Stimulated activated CD8-positive, alpha-beta memory T cell treated with anti-CD3 and anti-CD28 coated beads, Interleukin-12 subunit alpha, Interleukin-12 subunit beta, amount 100 ng/mL, for 24 hours (primary cell): ENCODE results near the gene NDUFA6.
A peak's percentile ranks its signal among the peaks of the same experiment; 100 is the strongest.
"Not testable (repeated sequence)": the region's sequence is repeated elsewhere in the genome, so short reads cannot be mapped to it uniquely, and the experiment has no call there.

Source experiments
- DNase-seq: peaks from one replicate; pipeline ENCODE4 v3.0.0-alpha.2; 2020; ENCODE audit errors: extremely low read depth

The NDUFA6 gene

GRCh38 chr22:42090596-42091454 lies at the start of gene NDUFA6:
TSS of gene NDUFA6 (minus strand) at chr22:42090772. CDS start at chr22:42090744, 28 bp downstream.
- peak; percentile 95 for DNase-seq

GRCh38 chr22:42140153-42140552 lies 49.6 kb upstream of the NDUFA6 start:
- not testable (repeated sequence) for DNase-seq

DNA sequence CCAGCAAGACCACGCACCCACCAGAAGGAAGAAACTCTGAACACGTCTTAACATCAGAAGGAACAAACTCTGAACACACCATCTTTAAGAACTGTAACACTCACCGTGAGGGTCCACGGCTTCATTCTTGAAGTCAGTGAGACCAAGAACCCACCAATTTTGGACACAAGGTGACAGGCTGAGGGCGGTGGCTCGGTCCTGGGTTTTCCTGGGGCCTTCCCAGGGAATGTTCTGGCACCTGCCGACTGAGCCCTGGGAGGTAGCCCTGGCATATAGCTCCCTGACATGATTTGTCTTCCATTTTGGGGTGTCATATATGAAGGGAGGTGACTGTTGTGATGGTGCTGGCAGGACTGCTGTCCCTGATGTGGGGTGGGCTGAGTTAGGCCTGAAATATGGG lies 48.9 kb upstream of the NDUFA6 start:
- DNase-seq, result not testable (repeated sequence)

DNA sequence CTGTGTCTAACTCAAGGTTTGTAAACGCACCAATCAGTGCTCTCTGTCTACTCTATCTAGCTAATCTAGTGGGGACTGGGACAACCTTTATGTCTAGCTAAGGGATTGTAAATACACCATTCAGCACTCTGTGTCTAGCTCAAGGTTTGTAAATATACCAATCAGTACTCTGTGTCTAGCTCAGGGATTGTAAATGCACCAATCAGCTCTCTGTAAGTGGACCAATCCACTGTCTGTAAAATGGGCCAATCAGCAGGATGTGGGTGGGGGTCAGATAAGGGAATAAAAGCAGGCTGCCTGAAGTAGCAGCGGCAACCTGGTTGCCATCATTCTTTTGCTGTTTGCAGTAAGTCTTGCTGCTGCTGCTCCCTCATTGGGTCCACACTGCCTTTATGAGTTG lies 48.4 kb upstream of the NDUFA6 start:
- DNase-seq, result no peak

GRCh38 chr22:42138122-42138770 lies 47.7 kb upstream of the NDUFA6 start:
- no peak for DNase-seq

DNA sequence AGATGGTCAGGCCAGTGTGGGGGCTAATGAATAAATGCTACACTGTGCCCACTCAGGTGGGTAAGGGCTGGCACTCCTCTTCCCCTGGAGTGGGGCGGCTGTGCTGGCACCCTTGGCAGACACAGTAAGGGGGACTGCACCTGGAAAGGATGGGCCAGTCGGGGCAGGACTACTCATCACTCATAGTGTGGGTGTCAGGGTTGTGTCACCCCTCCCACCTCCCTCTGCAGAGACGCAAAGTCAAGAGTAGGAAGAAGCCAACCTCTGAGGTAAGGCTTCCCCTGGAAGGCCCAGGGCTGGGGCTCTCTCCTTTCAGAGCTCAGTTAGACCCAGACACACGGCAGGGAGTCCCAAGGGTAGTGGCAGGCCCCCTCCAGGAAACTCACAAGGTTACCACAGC lies 45.1 kb upstream of the NDUFA6 start:
- DNase-seq, result not testable (repeated sequence)

GRCh38 chr22:42134100-42135020 lies 43.8 kb upstream of the NDUFA6 start:
- DNase-seq, result no peak

GRCh38 chr22:42132457-42132856 lies 41.9 kb upstream of the NDUFA6 start:
- no peak for DNase-seq

DNA sequence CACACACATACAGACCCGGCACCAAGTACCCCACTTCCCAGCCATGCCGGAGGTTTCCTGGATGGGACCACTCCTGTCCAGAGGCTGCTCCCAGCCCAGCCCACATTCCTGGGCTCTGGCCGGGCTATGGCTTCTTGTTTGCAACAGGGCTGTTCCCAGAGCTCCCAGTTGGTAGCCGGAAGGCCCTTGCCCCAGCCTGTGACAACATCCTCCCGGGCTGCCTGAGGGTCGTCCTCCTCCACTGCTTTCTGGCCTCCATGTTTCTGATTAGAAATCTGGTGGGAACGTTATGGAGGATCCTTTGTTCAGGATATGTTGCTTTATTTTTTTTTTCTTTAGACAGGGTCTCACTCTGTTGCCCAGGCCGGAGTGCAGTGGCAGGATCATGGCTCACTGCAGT lies 41.0 kb upstream of the NDUFA6 start:
- DNase-seq, result no peak

DNA sequence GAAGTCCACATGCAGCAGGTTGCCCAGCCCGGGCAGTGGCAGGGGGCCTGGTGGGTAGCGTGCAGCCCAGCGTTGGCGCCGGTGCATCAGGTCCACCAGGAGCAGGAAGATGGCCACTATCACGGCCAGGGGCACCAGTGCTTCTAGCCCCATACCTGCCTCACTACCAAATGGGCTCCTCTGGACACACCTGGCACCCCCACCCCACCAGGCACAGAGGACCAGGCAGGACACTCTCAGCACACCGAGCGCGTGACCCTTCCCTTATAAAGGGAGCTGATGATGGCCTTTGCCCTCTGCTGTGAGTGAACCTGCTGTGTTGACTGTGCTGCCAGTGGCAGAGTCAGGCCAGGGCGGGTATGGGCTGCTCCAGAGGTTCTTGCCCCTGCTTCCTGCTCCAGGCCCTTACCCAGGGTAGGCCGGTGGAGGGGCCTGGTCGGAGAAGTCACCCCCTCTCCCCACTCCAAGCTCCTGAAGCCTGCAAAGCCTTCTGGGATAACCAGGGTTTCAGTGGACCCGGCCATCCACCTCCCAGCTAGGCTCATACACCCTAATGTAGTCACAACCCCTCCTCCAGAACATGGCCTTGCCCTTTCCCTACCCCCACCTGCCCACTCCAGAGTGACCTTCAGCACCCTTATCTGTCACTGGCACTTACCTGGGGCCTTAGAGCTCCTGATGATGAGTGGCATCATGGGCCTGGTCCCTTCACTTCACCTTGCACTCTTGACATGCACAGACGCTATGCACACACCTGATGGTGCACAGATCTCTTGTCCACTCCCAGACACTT lies 40.3 kb upstream of the NDUFA6 start, which contains the start of gene CYP2D6:
Gene CYP2D6 (minus strand): TSS at position 172 of the 793 bp plus-strand sequence. CDS start 19 bp downstream, at position 153.
- DNase-seq, result not testable (repeated sequence)

DNA sequence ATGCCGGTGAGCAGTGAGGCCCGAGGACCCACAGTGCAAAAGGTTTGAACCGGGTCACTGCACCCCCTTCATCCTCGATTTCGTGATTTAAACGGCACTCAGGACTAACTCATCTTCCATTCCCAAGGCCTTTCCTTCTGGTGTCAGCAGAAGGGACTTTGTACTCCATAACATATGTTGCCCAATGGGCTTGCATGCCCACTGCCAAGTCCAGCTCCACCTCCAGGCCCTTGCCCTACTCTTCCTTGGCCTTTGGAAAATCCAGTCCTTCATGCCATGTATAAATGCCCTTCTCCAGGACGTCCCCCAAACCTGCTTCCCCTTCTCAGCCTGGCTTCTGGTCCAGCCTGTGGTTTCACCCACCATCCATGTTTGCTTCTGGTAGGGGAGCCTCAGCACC lies 39.6 kb upstream of the NDUFA6 start:
- DNase-seq, result not testable (repeated sequence)

GRCh38 chr22:42128776-42129694 lies 38.5 kb upstream of the NDUFA6 start:
- DNase-seq, result not testable (repeated sequence)

- DNase-seq, result not testable (repeated sequence)
Observed at GRCh38 chr22:42128007-42128406, 37.4 kb upstream of the NDUFA6 start.

DNA sequence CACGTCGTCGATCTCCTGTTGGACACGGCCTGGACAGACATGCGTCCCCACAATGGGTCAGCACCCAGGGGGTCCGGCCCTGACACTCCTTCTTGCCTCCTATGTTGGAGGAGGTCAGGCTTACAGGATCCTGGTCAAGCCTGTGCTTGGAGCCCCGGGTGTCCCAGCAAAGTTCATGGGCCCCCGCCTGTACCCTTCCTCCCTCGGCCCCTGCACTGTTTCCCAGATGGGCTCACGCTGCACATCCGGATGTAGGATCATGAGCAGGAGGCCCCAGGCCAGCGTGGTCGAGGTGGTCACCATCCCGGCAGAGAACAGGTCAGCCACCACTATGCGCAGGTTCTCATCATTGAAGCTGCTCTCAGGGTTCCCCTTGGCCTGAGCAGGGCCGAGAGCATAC lies 37.0 kb upstream of the NDUFA6 start:
- no peak for DNase-seq

- DNase-seq, result not testable (repeated sequence)
Observed at GRCh38 chr22:42123529-42123928, 33.0 kb upstream of the NDUFA6 start.

DNA sequence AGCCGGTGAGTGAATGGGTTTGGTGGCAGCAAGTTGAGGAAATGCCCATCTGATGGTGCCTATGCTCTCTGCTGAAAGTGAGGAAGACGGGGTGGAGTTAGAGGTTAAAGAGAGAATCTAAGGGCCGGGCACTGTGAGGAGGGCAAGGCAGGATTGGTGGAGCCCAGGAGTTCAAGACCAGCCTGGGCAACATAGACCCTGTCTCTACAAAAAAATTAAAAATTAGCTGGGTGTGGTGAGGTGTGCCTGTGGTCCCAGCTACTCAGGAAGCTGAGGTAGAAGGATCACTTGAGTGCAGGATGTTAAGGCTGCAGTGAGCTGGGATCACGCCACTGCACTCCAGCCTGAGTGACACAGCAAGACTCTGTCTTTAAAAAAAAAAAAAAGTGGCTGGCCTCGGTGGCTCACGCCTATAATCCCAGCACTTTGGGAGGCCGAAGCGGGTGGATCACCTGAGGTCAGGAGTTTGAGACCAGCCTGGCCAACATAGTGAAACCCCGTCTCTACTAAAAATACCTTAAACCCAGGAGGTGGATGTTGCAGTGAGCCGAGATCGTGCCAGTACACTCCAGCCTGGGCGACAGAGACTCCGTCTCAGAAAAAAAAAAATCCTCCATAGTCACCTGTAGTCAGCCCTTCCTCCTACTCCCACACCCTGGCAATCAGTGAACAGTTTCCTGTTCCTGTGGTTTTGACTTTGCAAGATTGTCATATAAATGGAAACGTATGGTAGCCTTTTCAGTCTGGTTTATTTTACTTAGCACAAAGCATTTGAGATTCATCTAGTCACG lies 29.9 kb upstream of the NDUFA6 start:
- not testable (repeated sequence) for DNase-seq

- DNase-seq, result no peak
Observed at GRCh38 chr22:42116848-42117424, 26.4 kb upstream of the NDUFA6 start.

GRCh38 chr22:42115420-42115830 lies 24.9 kb upstream of the NDUFA6 start:
- not testable (repeated sequence) for DNase-seq

DNA sequence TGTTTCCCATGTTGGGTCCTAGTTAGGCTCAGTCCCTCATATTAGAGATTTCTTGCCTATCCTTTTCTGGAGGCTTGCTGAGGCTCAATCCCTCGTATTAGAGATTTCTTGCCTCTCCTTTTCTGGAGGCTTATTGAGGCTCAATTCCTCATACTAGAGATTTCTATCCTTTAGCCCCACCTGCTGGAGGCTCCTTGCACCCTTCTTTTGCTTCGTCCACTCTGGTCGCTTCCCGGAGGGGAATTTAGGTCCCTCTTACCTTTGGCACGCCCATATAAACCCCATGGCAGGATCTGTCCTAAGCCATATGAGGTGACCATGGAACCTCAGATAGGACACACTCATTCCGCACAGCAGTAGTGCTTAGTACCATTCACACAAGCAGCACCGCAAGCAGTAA lies 24.1 kb upstream of the NDUFA6 start:
- no peak for DNase-seq
